Uterus (tissue), 4 donors: ENCODE measurements around the gene SPATA31C2. TPM values are rescaled to one million over a fixed set of nuclear protein-coding genes. Genes with fewer than 3 reads are reported as not detected.
"Not testable (repeated sequence)": the region's sequence is repeated elsewhere in the genome, so short reads cannot be mapped to it uniquely, and the experiment has no call there.

Experiments used
- DNase-seq, 2 donors: peaks; one replicate each; pipeline ENCODE4 v3.0.0-alpha.2; 2019 to 2020
- H3K27ac ChIP-seq, 2 donors: fragments of 200-600 bp; sonication (generic); 1 replicate in 1 of 2; 2 replicates in 1 of 2; pipeline ENCODE4 v1.5.1; 2016 to 2018
- H3K27me3 ChIP-seq, 2 donors: fragments of 200-600 bp; sonication (generic); one replicate each; pipeline ENCODE4 v1.5.1; 2018 to 2019; ENCODE audit warnings: control low read depth in 1 of 2
- H3K36me3 ChIP-seq, 2 donors: fragments of 200-600 bp; sonication (generic); one replicate each; pipeline ENCODE4 v1.5.1; 2019; ENCODE audit warnings: control low read depth in 1 of 2
- H3K4me1 ChIP-seq, 2 donors: fragments of 200-600 bp; sonication (generic); one replicate each; pipeline ENCODE4 v1.5.1; 2018 to 2019; ENCODE audit warnings: control low read depth in 1 of 2
- H3K4me3 ChIP-seq, 2 donors: fragments of 200-600 bp; sonication (generic); 1 replicate in 1 of 2; 2 replicates in 1 of 2; pipeline ENCODE4 v1.5.1; 2018 to 2019; ENCODE audit warnings: mild to moderate bottlenecking in 1 of 2
- H3K9me3 ChIP-seq, 2 donors: fragments of 200-600 bp; sonication (generic); one replicate each; pipeline ENCODE4 v1.5.1; 2019; ENCODE audit warnings: control low read depth in 1 of 2
- CTCF ChIP-seq, 4 experiments: fragments of 200-600 bp in 2 of 4; fragments of 450-650 bp in 2 of 4; sonication (generic) in 2 of 4; IDR thresholded peaks; one replicate each; pipeline ENCODE4 v1.5.1; 2016 to 2019; ENCODE audit warnings: antibody characterized with exemption in 4 of 4, mild to moderate bottlenecking in 2 of 4, moderate library complexity in 1 of 4
- POLR2A ChIP-seq, 2 donors: fragments of 450-650 bp; IDR thresholded peaks; one replicate each; pipeline ENCODE4 v1.6.1; 2016; ENCODE audit warnings: antibody characterized with exemption in 2 of 2, mild to moderate bottlenecking in 1 of 2, moderate library complexity in 1 of 2
- intact Hi-C: fragments of 100-400 bp; cut with DNase I; formaldehyde crosslinking; loops from one replicate; pipeline ENCODE4 v1.15.1; 2023; ENCODE audit warnings: low total_unique reads
- total RNA-seq, 4 donors: library from RNA; depleted of rRNA in 3 of 4; stranded (reverse); fragments of >200 nt in 3 of 4; gene quantifications; one replicate each; pipeline versions ENCODE4 v1.1.0 to v1.2.4, GENCODE V29; 2014 to 2023
- donor health status: DM: yes; HTN: yes; CAD: no.

The SPATA31C2 gene
- total RNA-seq, 4 donors from 2014 or later, result 0.14 TPM; not detected in 3

DNA sequence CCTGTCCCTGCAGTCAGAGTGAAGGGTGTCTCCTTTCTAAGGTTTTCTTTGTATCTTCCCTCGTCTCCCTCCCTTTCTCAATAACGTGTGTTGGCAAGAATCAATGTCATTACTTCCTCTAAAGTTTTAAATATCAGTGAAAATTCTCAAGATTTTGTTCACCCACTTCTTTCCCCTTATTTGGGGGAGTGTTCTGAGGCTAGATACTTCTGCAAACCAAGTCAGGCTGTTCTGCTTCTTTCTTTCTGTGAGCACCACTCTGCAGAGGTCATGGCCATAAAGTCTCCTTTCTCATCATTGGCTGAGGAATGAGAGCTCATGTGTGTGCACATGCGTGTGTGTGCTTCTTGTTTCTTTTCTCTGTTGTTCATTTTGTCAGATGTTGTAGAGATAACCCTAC, 26.6 kb upstream of the SPATA31C2 start:
- no peak overlapping the region for H3K4me3 ChIP-seq
- intact Hi-C loops, result no loop called here
- no peak for DNase-seq
- no peaks in the 10 kb centered on the region for H3K4me1 ChIP-seq
- no peak overlapping the region for H3K27ac ChIP-seq
- H3K9me3 ChIP-seq, result no peaks in the 10 kb centered on the region
- H3K27me3 ChIP-seq, result no peaks in the 10 kb centered on the region
- TF ChIP-seq POLR2A (IDR thresholded peaks at IDR 0.05), result no peak
- TF ChIP-seq CTCF (IDR thresholded peaks at IDR 0.05), result no peak
- no peaks in the 10 kb centered on the region for H3K36me3 ChIP-seq

DNA sequence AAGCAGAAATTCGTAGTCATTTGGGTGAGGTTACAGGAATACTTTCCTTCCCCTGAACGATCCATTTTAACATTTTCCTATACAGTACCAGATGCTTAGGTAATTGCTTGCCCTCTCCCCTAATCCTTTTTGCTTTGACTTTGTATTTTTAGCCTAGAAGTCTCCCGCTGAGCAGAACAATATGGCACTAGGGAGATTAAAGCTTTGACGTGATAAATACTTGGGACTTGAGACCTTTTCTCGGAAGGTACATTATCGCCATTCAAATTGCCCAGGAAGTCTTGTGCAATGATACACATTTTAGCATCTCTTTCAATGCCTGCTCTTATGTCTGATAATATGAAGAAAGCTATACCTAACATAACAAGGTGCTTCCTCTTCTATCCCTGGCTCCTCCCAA, 22.9 kb upstream of the SPATA31C2 start:
- no peaks in the 10 kb centered on the region for H3K36me3 ChIP-seq
- H3K4me1 ChIP-seq, result no peaks in the 10 kb centered on the region
- no peak for TF ChIP-seq CTCF (IDR thresholded peaks at IDR 0.05)
- intact Hi-C loops, result no loop called here
- DNase-seq, result no peak
- H3K27me3 ChIP-seq, result no peaks in the 10 kb centered on the region
- H3K9me3 ChIP-seq, result no peaks in the 10 kb centered on the region
- H3K4me3 ChIP-seq, result no peak overlapping the region
- no peak overlapping the region for H3K27ac ChIP-seq

GRCh38 chr9:88143957-88144625, 5.8 kb upstream of the SPATA31C2 start:
- Histone ChIP-seq H3K36me3 (no peaks in the 10 kb centered on the region), H3K4me3 (no peak overlapping the region), H3K9me3 (no peaks in the 10 kb centered on the region), H3K4me1 (no peaks in the 10 kb centered on the region), H3K27me3 (no peaks in the 10 kb centered on the region), H3K27ac (no peak overlapping the region)
- TF ChIP-seq CTCF (IDR thresholded peaks at IDR 0.05) (no peak), POLR2A (IDR thresholded peaks at IDR 0.05) (no peak)
- intact Hi-C loops, result no loop called here
- DNase-seq, result no peak

- no peak overlapping the region for H3K27ac ChIP-seq
- no peak overlapping the region for H3K4me3 ChIP-seq
- no peaks in the 10 kb centered on the region for H3K4me1 ChIP-seq
- H3K36me3 ChIP-seq, result no peaks in the 10 kb centered on the region
- no peaks in the 10 kb centered on the region for H3K9me3 ChIP-seq
- H3K27me3 ChIP-seq, result no peaks in the 10 kb centered on the region
- DNase-seq, result no peak
- TF ChIP-seq POLR2A (IDR thresholded peaks at IDR 0.05), result no peak
- no peak for TF ChIP-seq CTCF (IDR thresholded peaks at IDR 0.05)
- intact Hi-C loops, result no loop called here
These were observed 4.9 kb upstream of the SPATA31C2 start for GRCh38 chr9:88143179-88143578.

DNA sequence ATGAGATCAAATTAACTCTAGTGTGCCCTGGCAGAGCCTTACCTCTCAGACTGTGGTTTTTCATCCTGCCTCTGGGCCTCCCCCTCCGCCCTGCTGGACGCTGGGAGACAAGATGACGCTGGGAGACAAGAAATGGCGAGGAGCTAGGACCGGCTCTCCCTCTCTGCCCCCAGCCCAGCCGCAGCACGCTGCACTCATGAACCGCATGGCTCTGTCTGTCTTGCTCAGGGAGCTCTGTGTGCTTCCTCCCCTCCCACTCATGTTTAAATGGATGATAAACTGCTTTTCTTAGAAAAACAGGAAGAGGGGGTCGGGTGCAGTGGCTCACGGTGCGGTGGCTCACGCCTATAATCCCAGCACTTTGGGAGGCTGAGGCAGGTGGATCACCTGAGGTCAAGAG, 4.7 kb downstream of the SPATA31C2 start:
- H3K27ac ChIP-seq, H3K4me3 ChIP-seq, H3K4me1 ChIP-seq, H3K27me3 ChIP-seq, DNase-seq, intact Hi-C loops, H3K36me3 ChIP-seq, H3K9me3 ChIP-seq: not testable (repeated sequence)

- H3K27ac ChIP-seq, H3K9me3 ChIP-seq, H3K36me3 ChIP-seq, DNase-seq, H3K4me3 ChIP-seq, H3K27me3 ChIP-seq, H3K4me1 ChIP-seq, intact Hi-C loops: not testable (repeated sequence)
These were observed 8.7 kb downstream of the SPATA31C2 start for GRCh38 chr9:88129556-88129955.

DNA sequence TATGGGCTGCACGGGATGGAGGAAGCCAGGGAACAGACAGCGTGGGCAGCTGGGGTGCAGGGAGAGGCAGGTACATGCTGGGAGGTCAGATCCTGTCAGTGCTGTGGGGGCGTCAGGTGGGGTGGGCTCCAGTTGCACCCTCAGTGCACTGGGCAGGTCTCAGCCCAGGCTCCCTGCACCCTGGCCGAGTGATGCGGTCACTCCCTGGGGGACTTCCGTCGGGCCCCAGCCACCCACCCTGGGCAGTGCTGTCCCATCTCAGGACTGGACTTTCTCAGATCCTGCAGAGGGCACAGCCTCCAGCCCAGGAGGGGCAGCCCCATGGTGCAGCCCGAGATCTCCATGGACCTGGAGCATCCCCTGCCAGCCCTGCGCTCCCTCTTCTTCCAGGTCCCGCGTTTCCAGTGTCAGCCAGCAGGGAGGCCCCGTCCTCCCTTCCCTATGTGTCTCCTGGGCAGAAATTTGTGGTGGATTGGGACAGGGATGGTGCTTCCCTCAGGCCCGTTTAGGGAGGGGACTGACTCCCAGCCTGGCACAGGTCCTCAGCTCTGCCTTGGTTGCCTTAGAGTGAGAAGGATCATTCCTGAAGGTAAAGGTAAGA, 10.5 kb downstream of the SPATA31C2 start:
- DNase-seq, H3K4me3 ChIP-seq, H3K4me1 ChIP-seq, H3K9me3 ChIP-seq, H3K36me3 ChIP-seq, intact Hi-C loops, H3K27ac ChIP-seq, H3K27me3 ChIP-seq: not testable (repeated sequence)

DNA sequence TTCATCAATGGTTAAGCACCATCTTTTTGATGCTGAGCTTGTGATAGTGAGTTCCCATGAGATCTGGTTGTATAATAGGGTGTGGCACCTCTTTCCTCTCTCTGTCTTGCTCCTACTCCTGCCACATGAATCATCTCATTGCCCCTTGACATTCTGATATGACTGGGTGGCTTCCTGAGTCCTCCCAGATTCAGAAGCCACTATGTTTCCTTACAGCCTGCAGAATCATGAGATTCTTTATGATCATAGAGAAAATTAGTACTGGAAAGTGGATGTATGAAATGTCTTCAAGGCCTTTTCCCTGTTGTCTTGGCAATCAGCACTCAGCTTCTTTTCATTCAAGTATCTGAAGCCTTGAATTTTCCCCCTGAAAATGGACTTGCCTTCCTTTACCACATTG, 14.9 kb downstream of the SPATA31C2 start:
- intact Hi-C loops, H3K36me3 ChIP-seq, DNase-seq, H3K4me1 ChIP-seq, H3K27ac ChIP-seq, H3K4me3 ChIP-seq, H3K27me3 ChIP-seq, H3K9me3 ChIP-seq: not testable (repeated sequence)

DNA sequence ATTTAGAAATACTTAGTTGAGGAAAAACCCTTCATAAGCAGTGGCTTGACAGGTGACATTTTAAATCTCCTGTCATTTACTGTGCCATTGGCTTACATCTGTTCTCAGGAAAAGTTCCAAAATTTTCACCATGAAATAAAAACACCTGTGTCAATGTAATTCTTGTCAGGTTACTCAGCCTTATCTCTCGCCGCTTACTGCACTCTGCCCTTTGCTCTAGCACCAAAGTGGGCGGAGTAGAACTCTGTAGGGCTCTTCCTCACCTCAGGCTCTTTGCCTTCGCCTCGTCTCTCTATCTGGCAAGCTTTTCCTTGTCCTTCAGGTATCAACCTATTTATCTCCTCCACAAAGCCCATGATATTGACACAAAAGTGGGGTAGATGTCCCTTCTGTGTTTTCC, 20.2 kb downstream of the SPATA31C2 start:
- H3K27me3 ChIP-seq, DNase-seq, intact Hi-C loops, H3K4me1 ChIP-seq, H3K4me3 ChIP-seq, H3K36me3 ChIP-seq, H3K9me3 ChIP-seq, H3K27ac ChIP-seq: not testable (repeated sequence)
